Lung (tissue), 12 donors: Measurements from ENCODE around the gene VPS37D. TPM values are rescaled to one million over a fixed set of nuclear protein-coding genes. Genes with fewer than 3 reads are reported as not detected.
A peak's percentile ranks its signal among the peaks of the same experiment; 100 is the strongest.
"Not testable (repeated sequence)": the region's sequence is repeated elsewhere in the genome, so short reads cannot be mapped to it uniquely, and the experiment has no call there.

ENCODE experiments used
- ATAC-seq: fragments of 200-7000 bp; cut with Tn5 transposase; one replicate; pipeline ENCODE4 v1.9.1; 2020; ENCODE audit warnings: moderate number of reproducible peaks; ENCODE audit not compliant: insufficient read depth, low FRiP score
- DNase-seq, 3 donors: peaks; one replicate each; pipeline ENCODE4 v3.0.0-alpha.2; 2013 to 2017
- H3K27ac ChIP-seq, 2 donors: one replicate each; pipeline ENCODE4 v1.5.1; 2013; ENCODE audit warnings: mild to moderate bottlenecking in 2 of 2, moderate library complexity in 2 of 2, control low read depth in 1 of 2, inconsistent platforms in 1 of 2, low read depth in 1 of 2, low read length in 1 of 2
- H3K27me3 ChIP-seq, 3 donors: one replicate each; pipeline ENCODE4 v1.5.1; 2013; ENCODE audit warnings: low read length in 2 of 3; ENCODE audit not compliant: control insufficient read depth in 3 of 3, insufficient read depth in 3 of 3
- H3K36me3 ChIP-seq, 4 donors: one replicate each; pipeline ENCODE4 v1.5.1; 2013; ENCODE audit warnings: low read length in 4 of 4, mild to moderate bottlenecking in 1 of 4, moderate library complexity in 1 of 4; ENCODE audit not compliant: control insufficient read depth in 4 of 4, insufficient read depth in 4 of 4
- H3K4me1 ChIP-seq, 5 donors: one replicate each; pipeline ENCODE4 v1.5.1; 2013; ENCODE audit warnings: low read length in 5 of 5, mild to moderate bottlenecking in 2 of 5, moderate library complexity in 1 of 5; ENCODE audit not compliant: control insufficient read depth in 5 of 5, insufficient read depth in 5 of 5
- H3K4me3 ChIP-seq: one replicate; pipeline ENCODE4 v1.5.1; 2013; ENCODE audit warnings: mild to moderate bottlenecking, control low read depth, moderate library complexity
- H3K9ac ChIP-seq, 2 donors: one replicate each; pipeline ENCODE4 v1.5.1; 2013; ENCODE audit warnings: low read length in 2 of 2, control low read depth in 1 of 2; ENCODE audit not compliant: insufficient read depth in 1 of 2
- H3K9me3 ChIP-seq, 4 donors: one replicate each; pipeline ENCODE4 v1.5.1; 2013; ENCODE audit warnings: low read length in 3 of 4, mild to moderate bottlenecking in 1 of 4, moderate library complexity in 1 of 4; ENCODE audit not compliant: control insufficient read depth in 4 of 4, insufficient read depth in 3 of 4
- CTCF ChIP-seq: IDR thresholded peaks from 2 replicates; pipeline ENCODE4 v1.5.1; 2012; ENCODE audit warnings: mild to moderate bottlenecking; ENCODE audit errors: control extremely low read depth, extremely low read depth
- WGBS, 2 donors: extraction: QIAGEN DNeasy Blood & Tissue Kit; methylation state at CpG; one replicate each; pipeline ENCODE4 v1.1.7; 2013; 5-methylcytosine and 5-hydroxymethylcytosine counted together
- polyA plus RNA-seq, 2 donors: library from polyadenylated mRNA; stranded (reverse); fragments of 200-250 nt; gene quantifications; one replicate each; pipeline ENCODE4 v1.2.1, GENCODE V29; 2013
- total RNA-seq, 2 donors: library from RNA; depleted of rRNA in 1 of 2; stranded (reverse); fragments of >200 nt in 1 of 2; gene quantifications; one replicate each; pipeline ENCODE4 v1.2.1, GENCODE V29; 2014 to 2021
- donor health status: control.
- donor health status: control.
- donor health status: Bipolar disorder and iron deficiency.
- donor health status: healthy.
- donor health status: DM: yes; HTN: yes; CAD: no.

The VPS37D gene
- total and polyA plus RNA-seq, 4 donors: 0.66 to 5.5 (median 1.3) TPM

DNA sequence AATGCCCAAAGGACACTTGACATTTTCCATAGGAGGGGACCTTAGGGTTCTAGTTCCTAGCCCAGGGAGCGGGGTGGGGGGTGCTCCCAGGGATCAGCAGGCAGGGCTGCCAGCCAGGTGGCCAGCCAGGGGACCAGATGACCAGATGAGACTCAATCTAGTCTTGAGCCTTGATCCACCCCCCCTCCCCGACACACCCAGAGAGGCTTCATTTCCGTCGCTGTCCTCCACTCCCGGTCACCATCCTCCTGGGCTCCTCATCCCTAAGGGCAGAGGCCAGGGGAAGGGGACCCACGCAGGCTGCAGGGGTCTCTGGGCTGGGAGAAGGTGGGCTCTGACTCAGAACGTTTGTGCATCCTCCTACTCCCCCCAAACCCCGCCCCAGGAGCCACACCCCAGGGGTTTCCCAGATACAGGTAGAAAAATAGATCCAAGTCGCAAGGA, 50.8 kb downstream of the VPS37D start:
- H3K27ac ChIP-seq: peak overlapping the region in 1 of 2 donors; percentile 12
- DNase-seq (no peak), ATAC-seq (no peak)
- TF ChIP-seq CTCF: no peak
- H3K4me3 ChIP-seq: peak overlapping the region; percentile 94
- H3K27me3 ChIP-seq: no peaks in the 10 kb centered on the region
- H3K36me3 ChIP-seq: no peaks in the 10 kb centered on the region
- H3K9ac ChIP-seq: no peak overlapping the region
- WGBS, 2 donors: 35 to 43% methylated on average over 9 of the region's 9 CpGs
- H3K9me3 ChIP-seq: no peaks in the 10 kb centered on the region
- peaks cover 0 to 21% (median 13%) of the 10 kb centered on the region in 5 donors for H3K4me1 ChIP-seq

- peak within 1 kb of the TSS; percentile 94 for H3K4me3 ChIP-seq
- ATAC-seq (peak; percentile 84), DNase-seq (peak; percentile 68 to 79 (median 75))
- peak within 1 kb of the TSS in 1 of 2 donors; percentile 25 for H3K9ac ChIP-seq
- H3K9me3 ChIP-seq: no peaks in the 10 kb centered on the region
- no peaks in the 10 kb centered on the region for H3K36me3 ChIP-seq
- WGBS, 2 donors: 2% methylated on average over 61 to 95 of the region's 96 CpGs
- peaks cover 0 to 21% (median 13%) of the 10 kb centered on the region in 5 donors for H3K4me1 ChIP-seq
- no peaks in the 10 kb centered on the region for H3K27me3 ChIP-seq
- peak within 1 kb of the TSS in 1 of 2 donors; percentile 34 for H3K27ac ChIP-seq
- no peak for TF ChIP-seq CTCF
These were observed 51.5 kb downstream of the VPS37D start, which contains the start of gene STX1A for GRCh38 chr7:73718905-73719805. STX1A (minus strand) TSS chr7:73719669; CDS start chr7:73719631, 38 bp downstream.

- Histone ChIP-seq H3K9me3 (no peaks in the 10 kb centered on the region), H3K27me3 (no peaks in the 10 kb centered on the region), H3K4me3 (peak overlapping the region; percentile 12), H3K4me1 (peaks cover 0 to 21% (median 13%) of the 10 kb centered on the region in 5 donors), H3K9ac (no peak overlapping the region), H3K36me3 (no peaks in the 10 kb centered on the region), H3K27ac (no peak overlapping the region)
- no peak for ATAC-seq
- WGBS, 2 donors: 9 to 10% methylated on average over 12 to 16 of the region's 16 CpGs
- DNase-seq: no peak
- TF ChIP-seq CTCF: no peak
These were observed 52.2 kb downstream of the VPS37D start for GRCh38 chr7:73719806-73720169.

GRCh38 chr7:73720443-73720842, 52.8 kb downstream of the VPS37D start:
- 96 to 97% methylated on average over 9 of the region's 9 CpGs for WGBS, 2 donors
- not testable (repeated sequence) for H3K4me3 ChIP-seq, H3K9ac ChIP-seq, H3K27me3 ChIP-seq, H3K27ac ChIP-seq, H3K9me3 ChIP-seq, ATAC-seq, DNase-seq, H3K36me3 ChIP-seq
- peaks cover 0 to 21% (median 13%) of the 10 kb centered on the region in 5 donors for H3K4me1 ChIP-seq
